NT2/D1 (cell line): Measurements from ENCODE around the gene TCP11L2.

ENCODE experiments used
- SUZ12 ChIP-seq: IDR thresholded peaks from 2 replicates; pipeline ENCODE4 v1.6.1; 2011; ENCODE audit not compliant: insufficient read length, insufficient read depth; ENCODE audit errors: extremely low read depth
- YY1 ChIP-seq: IDR thresholded peaks from 2 replicates; pipeline ENCODE4 v1.6.1; 2011; ENCODE audit not compliant: insufficient read length, insufficient read depth
- ZNF274 ChIP-seq: IDR thresholded peaks from 2 replicates; pipeline ENCODE4 v1.6.1; 2011; ENCODE audit warnings: mild to moderate bottlenecking, low read depth, low read length

- TF ChIP-seq SUZ12 = no peak
- no peak for TF ChIP-seq YY1
- TF ChIP-seq ZNF274 = no peak
Observed at GRCh38 chr12:106285982-106286381, 16.6 kb upstream of the TCP11L2 start.
